ENCODE results near the gene TAF1. TPM values are rescaled to one million over a fixed set of nuclear protein-coding genes. Genes with fewer than 3 reads are reported as not detected.
"Not testable (repeated sequence)": the region's sequence is repeated elsewhere in the genome, so short reads cannot be mapped to it uniquely, and the experiment has no call there.

Gene TAF1, protein sequence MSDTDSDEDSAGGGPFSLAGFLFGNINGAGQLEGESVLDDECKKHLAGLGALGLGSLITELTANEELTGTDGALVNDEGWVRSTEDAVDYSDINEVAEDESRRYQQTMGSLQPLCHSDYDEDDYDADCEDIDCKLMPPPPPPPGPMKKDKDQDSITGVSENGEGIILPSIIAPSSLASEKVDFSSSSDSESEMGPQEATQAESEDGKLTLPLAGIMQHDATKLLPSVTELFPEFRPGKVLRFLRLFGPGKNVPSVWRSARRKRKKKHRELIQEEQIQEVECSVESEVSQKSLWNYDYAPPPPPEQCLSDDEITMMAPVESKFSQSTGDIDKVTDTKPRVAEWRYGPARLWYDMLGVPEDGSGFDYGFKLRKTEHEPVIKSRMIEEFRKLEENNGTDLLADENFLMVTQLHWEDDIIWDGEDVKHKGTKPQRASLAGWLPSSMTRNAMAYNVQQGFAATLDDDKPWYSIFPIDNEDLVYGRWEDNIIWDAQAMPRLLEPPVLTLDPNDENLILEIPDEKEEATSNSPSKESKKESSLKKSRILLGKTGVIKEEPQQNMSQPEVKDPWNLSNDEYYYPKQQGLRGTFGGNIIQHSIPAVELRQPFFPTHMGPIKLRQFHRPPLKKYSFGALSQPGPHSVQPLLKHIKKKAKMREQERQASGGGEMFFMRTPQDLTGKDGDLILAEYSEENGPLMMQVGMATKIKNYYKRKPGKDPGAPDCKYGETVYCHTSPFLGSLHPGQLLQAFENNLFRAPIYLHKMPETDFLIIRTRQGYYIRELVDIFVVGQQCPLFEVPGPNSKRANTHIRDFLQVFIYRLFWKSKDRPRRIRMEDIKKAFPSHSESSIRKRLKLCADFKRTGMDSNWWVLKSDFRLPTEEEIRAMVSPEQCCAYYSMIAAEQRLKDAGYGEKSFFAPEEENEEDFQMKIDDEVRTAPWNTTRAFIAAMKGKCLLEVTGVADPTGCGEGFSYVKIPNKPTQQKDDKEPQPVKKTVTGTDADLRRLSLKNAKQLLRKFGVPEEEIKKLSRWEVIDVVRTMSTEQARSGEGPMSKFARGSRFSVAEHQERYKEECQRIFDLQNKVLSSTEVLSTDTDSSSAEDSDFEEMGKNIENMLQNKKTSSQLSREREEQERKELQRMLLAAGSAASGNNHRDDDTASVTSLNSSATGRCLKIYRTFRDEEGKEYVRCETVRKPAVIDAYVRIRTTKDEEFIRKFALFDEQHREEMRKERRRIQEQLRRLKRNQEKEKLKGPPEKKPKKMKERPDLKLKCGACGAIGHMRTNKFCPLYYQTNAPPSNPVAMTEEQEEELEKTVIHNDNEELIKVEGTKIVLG (N-terminal part only)
- total RNA-seq, result 43.3 and 45.5 TPM in 2 replicates

DNA sequence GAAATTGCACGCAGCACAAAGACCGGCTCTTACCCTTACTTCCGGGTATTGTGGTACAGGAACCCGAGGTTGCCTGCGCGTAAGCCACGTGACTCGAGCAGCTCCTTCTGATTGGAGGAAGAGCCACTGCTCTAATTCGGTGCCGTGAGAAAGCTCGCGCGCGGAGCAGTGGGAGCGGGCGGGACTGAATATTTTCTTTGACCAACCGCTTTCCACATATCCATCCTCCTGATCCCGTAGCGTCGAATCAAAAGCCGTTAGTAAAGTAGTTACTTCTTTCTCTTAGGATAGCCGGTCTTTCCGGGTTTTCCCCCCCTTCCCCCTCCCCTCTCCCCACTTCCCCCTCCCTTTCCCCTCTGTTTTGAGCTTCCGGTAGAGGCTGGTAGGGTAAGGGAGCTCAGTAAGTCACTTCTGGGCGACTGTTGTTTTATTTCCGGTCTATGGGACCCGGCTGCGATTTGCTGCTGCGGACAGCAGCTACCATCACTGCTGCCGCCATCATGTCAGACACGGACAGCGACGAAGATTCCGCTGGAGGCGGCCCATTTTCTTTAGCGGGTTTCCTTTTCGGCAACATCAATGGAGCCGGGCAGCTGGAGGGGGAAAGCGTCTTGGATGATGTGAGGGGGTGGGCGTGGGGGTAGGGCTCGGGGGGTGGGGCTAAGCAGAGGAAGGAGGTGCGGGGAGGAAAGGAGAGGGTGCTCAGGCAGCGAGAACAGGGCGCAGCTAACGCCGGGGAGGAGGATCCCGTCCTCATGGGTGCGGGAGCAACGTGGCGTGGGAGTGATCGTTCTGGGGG lies at the start of gene TAF1:
TAF1 (plus strand) TSS at position 483 of the 799 bp plus-strand sequence; CDS start at position 501, 18 bp downstream.
- intact Hi-C loops (cut with micrococcal nuclease), result loop anchor here (1.0 to 10.0 kb wide), 6 partner anchors 83 to 299 kb away; partner anchors contain the start of genes IL2RG, MED12, NONO and SNX12

DNA sequence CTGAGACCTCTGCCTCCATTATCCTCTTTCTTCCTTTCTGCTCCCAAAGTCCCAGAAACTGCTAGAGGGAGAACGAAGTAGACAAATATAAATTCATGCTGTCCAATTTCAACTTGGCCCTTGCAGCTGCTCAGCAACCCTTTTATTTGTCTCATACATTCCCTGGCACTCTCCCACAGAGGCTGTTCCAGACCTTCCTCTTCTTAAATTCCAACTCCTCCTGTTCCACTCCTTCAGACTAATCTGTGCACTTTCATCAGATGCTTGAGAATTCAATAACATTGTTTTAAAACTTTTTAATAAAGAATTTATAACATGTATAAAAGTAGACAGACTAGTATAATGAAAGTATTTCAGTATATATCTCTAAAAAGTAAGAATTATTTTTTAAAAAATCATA lies 49.2 kb upstream of the TAF1 start:
- intact Hi-C loops (cut with micrococcal nuclease), result not testable (repeated sequence)

DNA sequence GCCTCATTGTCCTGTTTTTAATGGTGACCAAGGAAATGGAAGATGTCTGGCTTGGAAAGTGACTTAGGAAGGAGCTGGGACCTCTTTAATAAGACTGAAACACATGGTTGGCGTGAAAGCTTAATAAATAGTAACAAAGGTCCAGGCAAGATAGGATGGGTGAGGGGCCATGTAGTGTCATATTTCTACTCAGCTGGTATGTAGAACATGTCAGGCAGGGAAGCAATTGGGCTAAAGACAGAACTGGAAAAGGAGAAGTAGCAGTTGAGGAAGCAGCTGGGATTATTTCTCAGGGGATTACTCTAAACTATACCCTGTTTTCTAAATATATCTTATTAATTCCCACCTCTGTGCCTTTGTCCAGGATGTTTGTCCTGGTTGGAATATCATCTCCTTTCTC lies 46.0 kb upstream of the TAF1 start:
- intact Hi-C loops (cut with micrococcal nuclease), result no loop called here

DNA sequence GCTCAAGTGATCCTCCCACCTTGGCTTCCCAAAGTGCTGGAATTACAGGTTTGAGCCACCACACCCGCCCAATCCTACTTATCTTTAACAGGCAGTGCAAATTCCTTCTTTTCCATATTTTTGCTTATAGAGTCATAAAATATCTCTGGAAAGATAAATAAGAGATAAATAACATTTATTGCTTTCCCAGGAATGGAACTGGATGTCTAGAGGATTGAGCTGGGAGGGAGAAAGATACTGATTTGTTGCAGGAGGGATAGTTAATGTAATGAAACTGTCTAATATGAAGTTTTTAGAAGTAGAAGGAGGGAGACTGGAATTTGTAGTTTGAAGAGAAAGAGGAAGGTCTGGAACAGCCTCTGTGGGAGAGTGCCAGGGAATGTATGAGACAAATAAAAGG lies 44.4 kb upstream of the TAF1 start:
- intact Hi-C loops (cut with micrococcal nuclease), result no loop called here

DNA sequence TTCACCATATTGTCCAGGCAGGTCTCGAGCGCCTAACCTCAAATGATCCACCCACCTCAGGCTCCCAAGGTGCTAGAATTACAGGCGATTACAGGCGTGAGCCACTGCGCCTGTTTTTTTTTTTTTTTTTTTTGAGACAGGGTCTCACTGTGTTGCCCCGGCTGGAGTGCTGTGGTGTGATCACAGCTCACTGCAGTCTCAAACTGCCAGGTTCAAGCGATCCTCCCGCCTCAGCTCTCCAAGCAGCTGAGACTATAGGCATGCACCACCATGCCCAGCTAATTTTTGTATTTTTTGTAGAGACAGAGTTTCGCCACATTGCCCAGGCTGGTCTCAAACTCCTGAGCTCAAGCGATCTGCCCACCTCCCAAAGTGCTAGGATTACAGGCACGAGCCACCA lies 41.7 kb upstream of the TAF1 start:
- intact Hi-C loops (cut with micrococcal nuclease), result not testable (repeated sequence)

DNA sequence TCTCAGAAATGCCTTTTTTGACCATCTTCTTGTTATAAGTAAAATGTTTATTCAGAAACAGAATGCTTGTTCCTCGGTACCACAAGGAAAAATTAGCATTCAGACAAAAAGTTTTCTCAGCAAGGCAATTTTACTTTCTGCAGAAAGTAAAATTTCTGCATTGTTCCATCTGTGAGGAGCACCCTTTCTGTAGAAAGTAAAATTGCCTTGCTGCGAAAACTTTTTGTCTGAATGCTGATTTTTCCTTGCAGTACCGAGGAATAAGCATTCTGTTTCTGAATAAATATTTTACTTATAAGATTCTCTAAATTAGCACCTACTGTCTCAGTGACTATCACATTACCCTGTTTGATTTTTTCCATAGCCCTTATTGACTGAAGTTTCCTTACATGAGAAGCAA lies 39.8 kb upstream of the TAF1 start:
- intact Hi-C loops (cut with micrococcal nuclease), result no loop called here

DNA sequence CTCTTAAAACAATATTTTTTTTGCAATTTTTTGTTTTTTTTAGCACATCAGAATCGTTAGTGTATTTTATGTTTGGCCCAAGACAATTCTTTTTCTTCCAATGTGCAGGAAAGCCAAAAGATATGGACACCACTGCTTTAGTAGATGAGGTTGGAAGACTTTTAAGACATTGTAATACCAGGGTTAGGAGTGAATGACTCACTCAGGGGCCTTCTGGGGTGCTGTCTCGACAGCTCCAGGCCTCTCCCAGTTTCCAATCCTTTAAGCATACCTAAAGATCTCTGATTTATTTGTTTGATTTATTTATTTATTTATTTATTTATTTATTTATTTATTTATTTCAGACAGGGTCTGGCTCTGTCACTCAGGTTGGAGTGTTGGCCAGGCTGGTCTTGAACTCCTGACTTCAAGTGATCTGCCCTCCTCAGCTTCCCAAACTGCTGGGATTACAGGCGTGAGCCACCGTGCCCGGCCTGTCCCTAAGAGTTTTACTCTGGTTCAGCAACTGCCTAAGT lies 16.9 kb upstream of the TAF1 start:
- intact Hi-C loops (cut with micrococcal nuclease), result not testable (repeated sequence)

DNA sequence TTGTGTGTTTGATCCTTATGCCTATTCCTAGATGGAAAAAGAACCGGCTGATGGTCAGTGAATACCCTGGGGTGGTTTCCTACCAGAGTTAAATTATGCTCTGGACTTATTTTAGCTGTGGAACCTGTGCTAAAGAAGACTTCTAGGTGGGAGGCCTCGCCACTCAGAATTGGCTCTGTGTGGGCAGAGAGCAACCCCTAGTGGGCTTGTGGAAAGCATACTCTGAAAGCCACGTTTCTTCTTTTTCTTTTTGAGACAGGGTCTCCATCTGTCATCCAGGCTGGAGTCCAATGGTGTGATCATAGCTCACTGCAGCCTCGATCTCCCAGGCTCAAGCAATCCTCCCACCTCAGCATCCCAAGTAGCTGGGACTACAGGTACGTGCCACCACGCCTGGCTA lies 16.3 kb upstream of the TAF1 start:
- intact Hi-C loops (cut with micrococcal nuclease), result not testable (repeated sequence)

DNA sequence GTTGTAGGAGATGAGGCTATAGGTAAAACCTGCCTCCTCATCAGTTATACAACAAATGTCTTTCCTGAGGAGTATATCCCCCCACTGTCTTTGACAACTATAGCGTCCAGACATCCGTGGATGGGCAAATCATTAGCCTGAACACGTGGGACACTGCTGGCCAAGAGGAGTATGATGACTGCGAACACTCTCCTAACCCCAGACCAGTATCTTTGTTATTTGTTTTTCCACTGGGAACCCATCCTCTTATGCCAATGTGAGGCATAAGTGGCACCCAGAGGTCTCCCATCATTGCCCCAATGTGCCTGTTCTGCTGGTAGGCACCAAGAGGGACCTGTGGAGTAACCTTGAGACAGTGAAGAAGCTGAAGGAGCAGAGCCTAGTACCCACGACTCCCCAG lies 13.7 kb upstream of the TAF1 start:
- intact Hi-C loops (cut with micrococcal nuclease), result not testable (repeated sequence)

DNA sequence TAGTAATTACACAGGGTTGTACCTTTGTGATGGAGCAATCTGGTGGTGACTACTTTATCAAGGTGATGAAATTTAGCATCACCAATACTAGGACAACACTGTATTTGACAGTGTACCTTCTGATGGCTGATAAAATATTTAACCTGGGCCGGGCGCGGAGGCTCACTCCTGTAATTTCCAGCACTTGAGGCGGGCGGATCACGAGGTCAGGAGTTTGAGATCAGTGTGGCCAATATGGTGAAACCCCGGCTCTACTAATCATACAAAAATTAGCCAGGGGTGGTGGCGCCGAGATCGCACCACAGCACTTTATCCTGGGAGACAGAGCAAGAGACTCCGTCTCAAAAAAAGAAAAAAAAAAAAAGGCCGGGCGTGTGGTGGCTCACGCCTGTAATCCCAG lies 1.9 kb upstream of the TAF1 start:
- intact Hi-C loops (cut with micrococcal nuclease), result loop anchor here (10.0 kb wide), 1 partner anchor 249 kb away; the partner anchor contains the start of genes IL2RG and MED12

DNA sequence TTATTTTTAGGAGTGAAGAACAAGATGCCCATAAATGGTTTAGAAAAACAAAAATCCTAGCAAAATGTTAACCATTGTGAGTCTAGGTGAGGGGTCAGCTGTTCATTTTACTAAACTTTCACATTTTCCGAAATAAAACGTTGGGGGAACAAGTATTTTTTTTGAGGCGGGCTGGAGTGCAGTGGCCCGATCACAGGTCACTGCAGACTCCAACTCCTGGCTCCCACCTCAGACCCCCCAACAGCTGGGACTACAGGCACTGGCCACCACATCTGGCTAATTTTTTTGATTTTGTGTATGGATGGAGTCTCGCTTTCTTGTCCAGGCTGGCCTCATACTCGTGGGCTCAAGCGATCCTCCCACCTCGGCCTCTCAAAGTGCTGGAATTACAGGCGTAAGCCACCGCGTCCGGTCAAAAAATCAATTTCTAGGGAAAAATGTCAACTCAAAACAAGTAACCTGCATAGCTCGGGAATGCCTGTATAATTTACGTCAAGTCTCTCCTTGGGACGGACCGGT lies 742 bp upstream of the TAF1 start:
- intact Hi-C loops (cut with micrococcal nuclease), result loop anchor here (5.0 to 10.0 kb wide), 2 partner anchors 251 to 298 kb away; partner anchors contain the start of genes IL2RG, MED12 and SNX12

DNA sequence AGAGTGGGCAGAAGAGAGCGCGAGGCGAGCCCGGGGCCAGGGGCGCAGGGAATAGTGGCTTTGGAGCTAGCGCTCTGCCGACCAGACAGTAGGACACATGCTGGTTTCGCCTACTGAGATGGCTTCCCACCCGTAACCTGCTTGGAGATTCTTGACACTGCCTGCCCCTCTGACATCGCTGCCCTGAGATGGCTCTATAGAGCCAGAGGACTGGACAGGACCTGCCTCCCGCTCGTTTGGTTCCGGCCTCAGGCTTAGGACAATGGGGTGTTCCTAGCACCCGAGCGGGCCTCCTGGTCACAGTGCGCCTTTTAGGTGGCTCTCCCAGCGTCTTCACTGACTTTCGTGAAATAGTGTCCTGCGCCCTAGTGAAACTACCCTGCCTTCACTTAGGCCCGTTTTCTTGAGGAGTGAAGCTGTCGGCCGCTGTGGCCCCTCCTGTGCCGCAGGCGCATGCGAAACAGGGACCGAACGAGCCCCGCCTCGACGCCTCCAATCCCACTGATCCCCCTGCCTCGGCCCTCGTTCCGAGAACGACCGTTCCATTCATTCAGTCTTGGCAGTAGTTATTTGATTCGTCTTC lies 608 bp downstream of the TAF1 start:
- intact Hi-C loops (cut with micrococcal nuclease), result loop anchor here (1.0 to 10.0 kb wide), 6 partner anchors 83 to 299 kb away; partner anchors contain the start of genes IL2RG, MED12, NONO and SNX12

DNA sequence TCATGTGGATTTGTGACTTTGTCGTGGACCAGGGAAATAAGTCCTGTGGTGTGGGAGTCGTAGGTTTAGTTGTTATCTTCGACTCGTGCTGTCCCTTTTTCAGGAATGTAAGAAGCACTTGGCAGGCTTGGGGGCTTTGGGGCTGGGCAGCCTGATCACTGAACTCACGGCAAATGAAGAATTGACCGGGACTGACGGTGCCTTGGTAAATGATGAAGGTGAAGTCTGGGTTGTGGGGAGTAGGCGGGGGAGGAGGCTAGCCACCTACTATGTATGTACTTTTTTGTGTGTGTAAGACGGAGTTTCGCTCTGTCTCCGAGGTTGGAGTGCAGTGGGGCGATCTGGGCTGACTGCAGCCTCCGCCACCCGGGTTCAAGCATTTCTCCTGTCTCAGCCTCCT lies 1.2 kb downstream of the TAF1 start:
- intact Hi-C loops (cut with micrococcal nuclease), result loop anchor here (5.0 to 10.0 kb wide), 2 partner anchors 253 to 300 kb away; partner anchors contain the start of genes IL2RG, MED12 and SNX12

DNA sequence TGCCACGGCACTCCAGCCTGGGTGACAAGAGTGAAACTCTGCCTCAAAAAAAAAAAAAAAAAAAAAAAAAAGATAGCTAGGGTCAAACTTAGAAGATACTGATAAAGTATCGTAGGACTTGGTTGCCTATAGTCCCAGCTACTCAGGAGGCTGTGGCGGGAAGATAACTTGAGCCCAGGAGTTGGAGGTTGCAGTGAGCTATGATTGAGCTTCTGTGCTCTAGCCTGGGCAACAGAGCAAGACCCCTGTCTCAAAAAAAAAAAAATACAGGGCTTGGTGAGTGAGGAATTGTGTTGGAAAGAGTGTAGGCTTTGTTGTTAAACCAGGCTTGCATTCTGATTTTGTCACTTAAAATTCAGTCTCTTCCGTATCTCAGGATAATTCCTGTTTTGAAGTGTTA lies 6.2 kb downstream of the TAF1 start:
- intact Hi-C loops (cut with micrococcal nuclease), result no loop called here

DNA sequence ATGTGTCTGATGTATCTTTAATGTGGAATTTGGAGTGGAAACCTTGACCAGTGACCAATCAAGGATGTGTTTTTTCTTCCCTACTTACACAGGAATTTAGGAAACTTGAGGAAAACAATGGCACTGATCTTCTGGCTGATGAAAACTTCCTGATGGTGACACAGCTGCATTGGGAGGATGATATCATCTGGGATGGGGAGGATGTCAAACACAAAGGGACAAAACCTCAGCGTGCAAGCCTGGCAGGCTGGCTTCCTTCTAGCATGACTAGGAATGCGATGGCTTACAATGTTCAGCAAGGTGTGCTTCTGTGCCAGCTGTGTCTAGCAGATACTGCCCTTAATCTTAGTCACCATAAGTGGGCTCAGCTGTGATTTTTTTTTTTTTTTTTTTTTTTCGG lies 12.6 kb downstream of the TAF1 start:
- intact Hi-C loops (cut with micrococcal nuclease), result no loop called here

DNA sequence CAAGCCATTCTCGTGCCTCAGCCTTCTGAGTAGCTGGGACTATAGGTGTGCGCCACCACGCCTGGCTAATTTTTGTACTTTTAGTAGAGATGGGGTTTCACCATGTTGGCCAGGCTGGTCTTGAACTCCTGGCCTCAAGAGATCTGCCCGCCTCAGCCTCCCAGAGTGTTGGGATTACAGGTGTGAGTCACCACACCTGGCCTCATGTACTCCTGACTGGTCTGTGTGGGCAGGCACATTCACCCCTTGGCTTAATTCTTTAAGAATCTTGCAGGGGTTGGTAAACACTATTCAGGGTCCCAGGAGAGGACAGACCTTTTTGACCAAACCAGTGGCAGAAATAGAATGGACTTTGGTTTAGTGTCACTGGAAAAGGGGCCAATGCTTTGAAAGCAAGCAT lies 25.6 kb downstream of the TAF1 start:
- intact Hi-C loops (cut with micrococcal nuclease), result not testable (repeated sequence)

DNA sequence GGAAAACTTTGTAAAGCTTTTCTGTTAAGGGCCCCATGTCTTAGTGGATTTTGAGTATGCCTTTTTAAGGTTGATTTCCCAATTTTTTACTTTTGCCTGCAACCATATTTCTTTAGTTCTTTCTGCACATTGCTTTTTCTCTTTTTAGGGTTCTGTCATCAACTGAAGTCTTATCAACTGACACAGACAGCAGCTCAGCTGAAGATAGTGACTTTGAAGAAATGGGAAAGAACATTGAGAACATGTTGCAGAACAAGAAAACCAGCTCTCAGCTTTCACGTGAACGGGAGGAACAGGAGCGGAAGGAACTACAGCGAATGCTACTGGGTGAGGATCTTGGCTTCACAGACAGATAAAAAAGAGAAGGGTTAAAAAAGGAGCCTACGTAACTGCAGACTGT lies 27.8 kb downstream of the TAF1 start:
- intact Hi-C loops (cut with micrococcal nuclease), result no loop called here

DNA sequence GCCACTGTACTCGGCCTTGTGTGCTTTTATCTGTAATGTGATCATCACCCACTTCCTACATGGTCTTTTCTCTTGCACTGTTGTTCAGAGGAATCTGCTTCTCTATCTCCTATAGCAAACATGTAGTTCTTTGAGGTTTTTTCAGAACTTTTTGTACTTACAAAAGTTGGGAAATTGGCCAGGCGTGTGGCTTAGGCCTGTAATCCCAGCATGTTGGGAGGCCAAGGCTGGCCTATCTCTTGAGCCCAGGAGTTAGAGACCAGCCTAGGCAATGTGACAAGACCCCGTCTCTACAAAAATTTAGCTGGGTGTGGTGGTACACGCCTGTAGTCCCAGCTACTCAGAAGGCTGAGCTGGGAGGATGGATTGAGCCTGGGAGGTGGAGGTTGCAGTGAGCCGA lies 30.4 kb downstream of the TAF1 start:
- intact Hi-C loops (cut with micrococcal nuclease), result no loop called here

DNA sequence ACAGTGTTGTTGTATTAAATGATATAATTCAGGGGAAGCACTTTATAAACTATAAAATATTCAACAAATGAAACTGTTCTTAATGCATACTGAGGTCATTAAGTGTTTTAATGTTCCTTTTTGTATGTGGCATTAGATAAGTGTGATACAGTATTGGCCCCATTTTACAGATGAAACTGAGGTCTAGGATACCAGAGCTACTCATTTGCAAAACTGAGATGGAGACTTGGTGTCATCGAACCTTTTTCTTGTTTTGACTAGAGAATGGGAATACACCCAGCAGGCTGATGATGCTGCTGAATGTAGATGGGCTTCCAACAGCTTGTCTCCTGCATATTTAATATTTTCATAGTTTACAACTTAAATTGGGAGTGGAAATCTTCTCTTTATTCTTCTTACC lies 34.6 kb downstream of the TAF1 start:
- intact Hi-C loops (cut with micrococcal nuclease), result no loop called here

All from T-helper 2 cell treated with Interferon-gamma antibody and Interleukin-4, amounts not matched to agents 100 ng/mL and 5 ng/mL, for 36 hours (primary cell).